Effector CD8-positive, alpha-beta T cell (primary cell): Measurements from ENCODE around the gene GNRH2.
"Not testable (repeated sequence)": the region's sequence is repeated elsewhere in the genome, so short reads cannot be mapped to it uniquely, and the experiment has no call there.

Source experiments
- DNase-seq: peaks from one replicate; lab custom pipeline; 2025; lab: John Stamatoyannopoulos, UW

Gene GNRH2

GRCh38 chr20:3073251-3073643, 29.8 kb downstream of the GNRH2 start:
- not testable (repeated sequence) for DNase-seq

- DNase-seq = no peak
These were observed 31.4 kb downstream of the GNRH2 start for GRCh38 chr20:3074812-3075211.

GRCh38 chr20:3075315-3075714, 31.9 kb downstream of the GNRH2 start:
- not testable (repeated sequence) for DNase-seq

- no peak for DNase-seq
These were observed 34.3 kb downstream of the GNRH2 start for GRCh38 chr20:3077618-3078134.

- DNase-seq = no peak
These were observed 37.5 kb downstream of the GNRH2 start for GRCh38 chr20:3080939-3081388.

GRCh38 chr20:3081641-3082040, 38.2 kb downstream of the GNRH2 start:
- DNase-seq = no peak

GRCh38 chr20:3082306-3082951, 39.0 kb downstream of the GNRH2 start:
- no peak for DNase-seq

GRCh38 chr20:3082955-3083952, 39.8 kb downstream of the GNRH2 start:
- DNase-seq = no peak

GRCh38 chr20:3084283-3084985, 41.0 kb downstream of the GNRH2 start, which contains the start of gene AVP:
Gene AVP (minus strand): TSS chr20:3084724. CDS start chr20:3084674, 50 bp downstream.
- no peak for DNase-seq

GRCh38 chr20:3084986-3085360, 41.6 kb downstream of the GNRH2 start:
- no peak for DNase-seq

GRCh38 chr20:3085571-3086072, 42.2 kb downstream of the GNRH2 start:
- no peak for DNase-seq

GRCh38 chr20:3088031-3088430, 44.6 kb downstream of the GNRH2 start:
- no peak for DNase-seq

- no peak for DNase-seq
These were observed 47.1 kb downstream of the GNRH2 start for GRCh38 chr20:3090565-3090964.

GRCh38 chr20:3092611-3093379, 49.4 kb downstream of the GNRH2 start:
- peak; percentile 25 for DNase-seq

- DNase-seq = no peak
These were observed 50.5 kb downstream of the GNRH2 start for GRCh38 chr20:3093861-3094361.

- DNase-seq = no peak
These were observed 51.6 kb downstream of the GNRH2 start for GRCh38 chr20:3094848-3095629.
